PC-9 (cell line): ENCODE measurements around the gene FTO. TPM values are rescaled to one million over a fixed set of nuclear protein-coding genes. Genes with fewer than 3 reads are reported as not detected.

Source experiments
- BruUV-seq: library from RNA; stranded (reverse); fragments of 400-500 nt; replicated peaks from 2 replicates; lab custom pipeline; 2021; lab: Mats Ljungman, UMichigan
- CTCF ChIA-PET: fragments of 300-600 bp; sonication (Branson Sonifier 250); formaldehyde crosslinking; loops from one replicate; lab custom pipeline; 2022; ENCODE audit warnings: antibody characterized with exemption; lab: Charles Lee
- POLR2A ChIA-PET: fragments of 300-600 bp; sonication (Branson Sonifier 250); formaldehyde crosslinking; loops from one replicate; lab custom pipeline; 2022; ENCODE audit warnings: antibody characterized with exemption; ENCODE audit not compliant: unreplicated experiment; lab: Charles Lee
- DNase-seq, 2 experiments: peaks; one replicate each; pipeline versions ENCODE4 v3.0.0 to v3.0.0-alpha.2; 2015 to 2022; ENCODE audit warnings: mixed read lengths in 1 of 2
- H2AFZ ChIP-seq: fragments of 200-600 bp; sonication (generic); 2 replicates; pipeline ENCODE4 v1.8.1; 2017; ENCODE audit warnings: antibody characterized with exemption
- H3F3A ChIP-seq: fragments of 200-600 bp; sonication (generic); 2 replicates; pipeline ENCODE4 v1.8.1; 2017; ENCODE audit warnings: antibody characterized with exemption, mild to moderate bottlenecking, low read depth; ENCODE audit not compliant: insufficient read depth
- H3K27ac ChIP-seq: fragments of 200-600 bp; sonication (generic); 2 replicates; pipeline ENCODE4 v1.6.1; 2016; ENCODE audit warnings: mixed run types
- H3K27me3 ChIP-seq: fragments of 200-600 bp; sonication (generic); 2 replicates; pipeline ENCODE4 v1.6.1; 2016; ENCODE audit warnings: low read depth, mixed run types; ENCODE audit not compliant: insufficient read depth
- H3K36me3 ChIP-seq: fragments of 200-600 bp; sonication (generic); 2 replicates; pipeline ENCODE4 v1.6.1; 2016; ENCODE audit warnings: low read depth, mixed run types
- H3K4me1 ChIP-seq: fragments of 200-600 bp; sonication (generic); replicated peaks from 2 replicates; pipeline ENCODE4 v1.6.1; 2016; ENCODE audit warnings: mixed run types; ENCODE audit not compliant: insufficient read depth
- H3K4me2 ChIP-seq: fragments of 200-600 bp; sonication (generic); 2 replicates; pipeline ENCODE4 v1.6.1; 2017; ENCODE audit warnings: mixed run types
- H3K4me3 ChIP-seq: fragments of 200-600 bp; sonication (generic); 2 replicates; pipeline ENCODE4 v1.6.1; 2016; ENCODE audit warnings: mixed run types
- H3K79me2 ChIP-seq: fragments of 200-600 bp; sonication (generic); 2 replicates; pipeline ENCODE4 v1.6.1; 2017; ENCODE audit warnings: low read depth, mixed run types
- H3K9me2 ChIP-seq: fragments of 200-600 bp; sonication (generic); 2 replicates; pipeline ENCODE4 v1.8.1; 2017; ENCODE audit warnings: mild to moderate bottlenecking; ENCODE audit not compliant: insufficient read depth
- H3K9me3 ChIP-seq: fragments of 200-600 bp; sonication (generic); 2 replicates; pipeline ENCODE4 v1.8.1; 2016; ENCODE audit warnings: low read depth; ENCODE audit not compliant: insufficient read depth
- H4K20me1 ChIP-seq: fragments of 200-600 bp; sonication (generic); 2 replicates; pipeline ENCODE4 v1.8.1; 2017; ENCODE audit not compliant: insufficient read depth
- EZH2 ChIP-seq: fragments of 200-600 bp; sonication (generic); IDR thresholded peaks from 2 replicates; pipeline ENCODE4 v1.8.0; 2017; ENCODE audit warnings: antibody characterized with exemption, low read depth
- intact Hi-C: fragments of 100-400 bp; cut with micrococcal nuclease; formaldehyde crosslinking; loops from one replicate; pipeline ENCODE4 v1.10.0; 2022; ENCODE audit not compliant: unreplicated experiment
- total RNA-seq: library from RNA; stranded (reverse); gene quantifications from 2 replicates; pipeline ENCODE4 v1.2.3, GENCODE V29; 2021
- TF ChIP-seq, protein P1 (sequence below): fragments of 200-600 bp; sonication (generic); conservative IDR thresholded peaks from 2 replicates; pipeline ENCODE4 v1.6.1; 2017; ENCODE audit warnings: mixed run types, antibody characterized with exemption, mild to moderate bottlenecking, moderate library complexity

The FTO gene
- total RNA-seq, 1 experiment from 2014 or later = 58.1 TPM

DNA sequence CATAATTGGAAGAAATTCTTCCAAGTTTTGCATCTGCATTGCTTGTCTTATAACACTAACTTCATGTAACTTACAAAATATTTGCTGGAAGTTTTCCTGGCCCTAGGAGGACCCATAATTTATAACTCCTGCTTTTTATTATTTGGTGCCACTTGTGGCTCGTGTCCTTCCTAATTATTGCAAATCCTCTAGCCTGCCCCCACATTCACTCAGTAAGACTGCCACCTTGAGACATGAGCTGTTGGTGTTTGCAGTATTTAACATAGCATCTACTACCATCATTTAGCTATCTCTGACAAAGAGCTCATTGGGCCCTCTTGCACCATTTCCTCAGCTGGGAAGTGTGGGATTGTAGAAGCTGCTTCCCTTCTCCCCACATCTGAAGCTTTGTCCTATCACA is 49.5 kb downstream of the FTO start:
- Histone ChIP-seq H3K27ac (no peak overlapping the region), H3K36me3 (no peaks in the 10 kb centered on the region), H3K27me3 (no peaks in the 10 kb centered on the region), H3K9me3 (no peaks in the 10 kb centered on the region), H3K4me2 (no peak overlapping the region), H3K9me2 (no peaks in the 10 kb centered on the region), H2AFZ (no peak overlapping the region), H3K79me2 (peaks cover 5% of the 10 kb centered on the region), H4K20me1 (no peaks in the 10 kb centered on the region), H3K4me1 (no peaks in the 10 kb centered on the region), H3K4me3 (no peak overlapping the region), H3F3A (no peaks in the 10 kb centered on the region)
- POLR2A ChIA-PET = no interaction called here
- no TSS peak for BruUV-seq
- CTCF ChIA-PET = interaction anchor here (0.6 kb wide), 1 partner anchor 47 kb away, joined by 3 read pairs; no protein-coding TSS in a partner anchor
- DNase-seq = no peak
- intact Hi-C loops = no loop called here
- TF ChIP-seq EZH2 = no peak
- TF ChIP-seq, protein P1, sequence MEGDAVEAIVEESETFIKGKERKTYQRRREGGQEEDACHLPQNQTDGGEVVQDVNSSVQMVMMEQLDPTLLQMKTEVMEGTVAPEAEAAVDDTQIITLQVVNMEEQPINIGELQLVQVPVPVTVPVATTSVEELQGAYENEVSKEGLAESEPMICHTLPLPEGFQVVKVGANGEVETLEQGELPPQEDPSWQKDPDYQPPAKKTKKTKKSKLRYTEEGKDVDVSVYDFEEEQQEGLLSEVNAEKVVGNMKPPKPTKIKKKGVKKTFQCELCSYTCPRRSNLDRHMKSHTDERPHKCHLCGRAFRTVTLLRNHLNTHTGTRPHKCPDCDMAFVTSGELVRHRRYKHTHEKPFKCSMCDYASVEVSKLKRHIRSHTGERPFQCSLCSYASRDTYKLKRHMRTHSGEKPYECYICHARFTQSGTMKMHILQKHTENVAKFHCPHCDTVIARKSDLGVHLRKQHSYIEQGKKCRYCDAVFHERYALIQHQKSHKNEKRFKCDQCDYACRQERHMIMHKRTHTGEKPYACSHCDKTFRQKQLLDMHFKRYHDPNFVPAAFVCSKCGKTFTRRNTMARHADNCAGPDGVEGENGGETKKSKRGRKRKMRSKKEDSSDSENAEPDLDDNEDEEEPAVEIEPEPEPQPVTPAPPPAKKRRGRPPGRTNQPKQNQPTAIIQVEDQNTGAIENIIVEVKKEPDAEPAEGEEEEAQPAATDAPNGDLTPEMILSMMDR = no peak

DNA sequence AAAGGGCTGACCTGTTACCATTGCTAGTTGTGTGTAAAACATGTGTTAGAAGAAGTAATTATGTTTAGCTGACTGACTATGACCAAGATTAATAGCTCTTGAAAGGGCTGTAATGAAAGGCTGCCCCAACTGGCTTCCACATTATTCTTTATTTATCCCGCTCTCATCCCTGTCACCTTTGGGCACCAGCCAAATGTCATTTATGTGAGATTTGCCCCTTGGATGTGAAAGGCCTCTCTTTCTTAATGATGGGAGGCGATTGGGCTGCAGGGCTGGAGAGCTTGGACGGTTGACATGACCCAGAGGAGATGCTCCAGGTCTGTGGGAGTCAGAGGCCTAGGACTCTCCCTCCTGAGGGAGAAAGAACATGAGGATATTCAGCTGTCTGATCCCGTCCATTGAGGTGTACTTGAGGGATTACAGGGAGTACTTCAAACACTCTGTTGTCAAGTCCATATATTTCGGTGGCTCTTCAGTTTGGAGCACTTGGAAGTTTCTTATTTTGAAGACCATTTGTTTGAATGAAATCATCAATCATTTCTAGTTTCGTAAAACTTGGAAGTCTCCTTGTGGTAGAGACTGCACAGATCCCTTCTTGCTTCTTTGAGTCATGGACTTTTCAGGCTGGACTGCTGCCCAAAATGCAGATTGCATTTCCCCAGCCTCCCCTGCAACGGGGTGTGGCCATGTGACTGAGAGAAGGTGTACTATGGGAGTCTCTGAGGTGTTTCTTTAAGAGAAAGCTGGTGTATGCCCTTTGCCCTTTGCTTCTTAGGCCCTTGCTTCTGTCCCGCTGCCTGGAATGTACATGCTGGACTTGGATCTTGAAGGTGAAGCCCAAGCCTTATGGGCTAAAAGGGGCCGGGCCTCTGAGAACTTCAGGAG is 51.3 kb downstream of the FTO start:
- BruUV-seq = no TSS peak
- ChIA-PET POLR2A (no interaction called here), CTCF (no interaction called here)
- no peaks in the 10 kb centered on the region for H3K9me2 ChIP-seq
- TF ChIP-seq, protein P1 = no peak
- no peak for TF ChIP-seq EZH2
- H2AFZ ChIP-seq = no peak overlapping the region
- H3K27ac ChIP-seq = no peak overlapping the region
- no peak for DNase-seq
- H4K20me1 ChIP-seq = no peaks in the 10 kb centered on the region
- intact Hi-C loops = no loop called here
- no peaks in the 10 kb centered on the region for H3F3A ChIP-seq
- no peaks in the 10 kb centered on the region for H3K36me3 ChIP-seq
- H3K4me1 ChIP-seq = no peaks in the 10 kb centered on the region
- no peak overlapping the region for H3K4me3 ChIP-seq
- no peaks in the 10 kb centered on the region for H3K27me3 ChIP-seq
- H3K4me2 ChIP-seq = no peak overlapping the region
- H3K9me3 ChIP-seq = no peaks in the 10 kb centered on the region
- peaks cover 5% of the 10 kb centered on the region for H3K79me2 ChIP-seq

DNA sequence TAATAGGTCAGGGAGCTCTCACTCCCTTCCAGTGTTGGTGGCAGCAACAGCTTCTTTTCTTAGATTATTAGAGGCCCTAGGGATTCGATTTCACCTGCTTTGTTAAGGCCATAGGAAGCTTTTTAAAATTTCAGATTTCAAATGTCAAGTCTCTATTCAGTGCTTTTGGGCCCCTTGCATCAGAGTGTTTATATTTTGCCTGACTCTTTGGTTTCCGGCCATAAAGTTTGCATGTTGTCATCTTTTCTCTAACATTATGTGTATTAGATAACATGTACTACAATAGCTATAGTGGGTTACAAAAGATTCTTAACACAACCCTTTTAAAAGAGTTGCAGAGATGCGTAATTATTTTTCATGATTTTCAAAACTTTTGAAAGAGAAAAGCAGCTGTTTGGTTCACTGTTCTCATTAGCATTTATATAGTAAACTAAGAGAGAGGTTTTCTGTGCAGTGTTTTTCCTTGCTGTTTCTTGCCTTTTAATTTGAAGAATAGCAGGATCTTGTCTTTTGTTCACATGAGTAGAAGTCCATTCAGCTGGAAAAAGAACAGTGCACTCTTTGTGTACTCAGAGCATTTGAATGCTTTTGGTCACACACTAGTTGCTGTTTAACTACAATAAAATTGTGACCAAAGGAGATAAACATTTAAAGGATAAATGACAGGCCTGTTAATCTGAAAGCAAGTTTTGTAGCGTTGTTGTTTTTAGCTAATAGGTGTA is 52.5 kb downstream of the FTO start:
- Histone ChIP-seq H3K27ac (no peak overlapping the region), H3K4me1 (no peaks in the 10 kb centered on the region), H3K36me3 (no peaks in the 10 kb centered on the region), H3F3A (no peaks in the 10 kb centered on the region), H4K20me1 (no peaks in the 10 kb centered on the region), H3K4me2 (no peak overlapping the region), H3K27me3 (no peaks in the 10 kb centered on the region), H2AFZ (no peak overlapping the region), H3K9me3 (no peaks in the 10 kb centered on the region), H3K4me3 (no peak overlapping the region), H3K9me2 (no peaks in the 10 kb centered on the region), H3K79me2 (peaks cover 5% of the 10 kb centered on the region)
- intact Hi-C loops = no loop called here
- no peak for TF ChIP-seq EZH2
- TF ChIP-seq, protein P1 = no peak
- ChIA-PET POLR2A (no interaction called here), CTCF (no interaction called here)
- no peak for DNase-seq
- no TSS peak for BruUV-seq
